ENCODE measurements around the gene NXPE4.

NXPE4 gene

DNA sequence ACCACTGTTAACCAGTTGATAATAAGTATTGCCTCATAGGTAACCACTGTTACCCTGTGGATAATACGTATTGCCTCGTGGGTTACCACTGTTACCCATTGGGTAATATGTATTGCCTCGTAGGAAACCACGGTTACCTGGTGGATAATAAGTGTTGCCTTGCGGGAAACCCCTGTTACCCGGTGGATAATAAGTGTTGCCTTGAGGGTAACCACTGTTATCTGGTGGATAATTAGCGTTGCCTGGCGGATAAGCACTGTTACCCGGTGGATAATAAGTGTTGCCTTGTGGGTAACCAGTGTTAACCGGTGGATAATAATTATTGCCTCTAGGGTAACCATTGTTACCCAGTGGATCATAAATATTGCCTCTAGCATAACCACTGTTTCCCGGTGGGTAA, 27.3 kb upstream of the NXPE4 start:
- no peak overlapping the region for H2AK5ac ChIP-seq (ENCODE audit: low read length)
- no peaks in the 10 kb centered on the region for H3K27me3 ChIP-seq (ENCODE audit: insufficient read depth, low read length, poor library complexity)
- H4K8ac ChIP-seq (ENCODE audit: low read depth, low read length) = no peak overlapping the region
- no peaks in the 10 kb centered on the region for H3K4me1 ChIP-seq (ENCODE audit: control insufficient read depth, low read depth, low read length)
- H3K23ac ChIP-seq (ENCODE audit: low read length) = no peak overlapping the region
- H3K79me2 ChIP-seq (ENCODE audit: control insufficient read depth, insufficient read depth, low read length) = no peaks in the 10 kb centered on the region
- H2BK120ac ChIP-seq (ENCODE audit: low read depth, low read length) = no peak overlapping the region
- H3K36me3 ChIP-seq (ENCODE audit: control insufficient read depth, insufficient read depth, low read length) = no peaks in the 10 kb centered on the region
- no peak overlapping the region for H4K5ac ChIP-seq (ENCODE audit: low read length)
- no peak overlapping the region for H3K4me2 ChIP-seq (ENCODE audit: low read length)
- no peaks in the 10 kb centered on the region for H3K79me1 ChIP-seq (ENCODE audit: low read length)
- no peak overlapping the region for H3K56ac ChIP-seq (ENCODE audit: low read length)
- no CpG with 5 or more reads among the region's 11 CpGs for WGBS (ENCODE audit: extremely low coverage, insufficient coverage, low lambda C conversion rate)
- no peak overlapping the region for H3K18ac ChIP-seq (ENCODE audit: low read length)
- no peak overlapping the region for H3K9ac ChIP-seq (ENCODE audit: low read length)
- H2BK15ac ChIP-seq (replicated peaks; ENCODE audit: low read depth) = no peak overlapping the region
- H2BK5ac ChIP-seq (ENCODE audit: low read length) = no peak overlapping the region
- no peak overlapping the region for H3K4me3 ChIP-seq (ENCODE audit: low read length)
- no peak for DNase-seq
- H3K27ac ChIP-seq (ENCODE audit: low read depth, low read length) = no peak overlapping the region
- H3K4ac ChIP-seq (ENCODE audit: low read depth, low read length) = no peak overlapping the region

GRCh38 chr11:114621950-114622809, 26.6 kb upstream of the NXPE4 start:
- H3K18ac ChIP-seq (ENCODE audit: low read length) = no peak overlapping the region
- H3K79me2 ChIP-seq (ENCODE audit: control insufficient read depth, insufficient read depth, low read length) = no peaks in the 10 kb centered on the region
- H3K9ac ChIP-seq (ENCODE audit: low read length) = no peak overlapping the region
- no peak overlapping the region for H3K4me3 ChIP-seq (ENCODE audit: low read length)
- H3K4me1 ChIP-seq (ENCODE audit: control insufficient read depth, low read depth, low read length) = no peaks in the 10 kb centered on the region
- H2BK120ac ChIP-seq (ENCODE audit: low read depth, low read length) = no peak overlapping the region
- H3K56ac ChIP-seq (ENCODE audit: low read length) = no peak overlapping the region
- no peaks in the 10 kb centered on the region for H3K27me3 ChIP-seq (ENCODE audit: insufficient read depth, low read length, poor library complexity)
- H3K4ac ChIP-seq (ENCODE audit: low read depth, low read length) = no peak overlapping the region
- no peak overlapping the region for H3K4me2 ChIP-seq (ENCODE audit: low read length)
- H3K27ac ChIP-seq (ENCODE audit: low read depth, low read length) = no peak overlapping the region
- no peak overlapping the region for H2BK15ac ChIP-seq (replicated peaks; ENCODE audit: low read depth)
- H3K23ac ChIP-seq (ENCODE audit: low read length) = no peak overlapping the region
- H3K36me3 ChIP-seq (ENCODE audit: control insufficient read depth, insufficient read depth, low read length) = no peaks in the 10 kb centered on the region
- WGBS (ENCODE audit: extremely low coverage, insufficient coverage, low lambda C conversion rate) = no CpG with 5 or more reads among the region's 16 CpGs
- no peaks in the 10 kb centered on the region for H3K79me1 ChIP-seq (ENCODE audit: low read length)
- H4K5ac ChIP-seq (ENCODE audit: low read length) = no peak overlapping the region
- H2AK5ac ChIP-seq (ENCODE audit: low read length) = no peak overlapping the region
- DNase-seq = no peak
- no peak overlapping the region for H2BK5ac ChIP-seq (ENCODE audit: low read length)
- no peak overlapping the region for H4K8ac ChIP-seq (ENCODE audit: low read depth, low read length)

DNA sequence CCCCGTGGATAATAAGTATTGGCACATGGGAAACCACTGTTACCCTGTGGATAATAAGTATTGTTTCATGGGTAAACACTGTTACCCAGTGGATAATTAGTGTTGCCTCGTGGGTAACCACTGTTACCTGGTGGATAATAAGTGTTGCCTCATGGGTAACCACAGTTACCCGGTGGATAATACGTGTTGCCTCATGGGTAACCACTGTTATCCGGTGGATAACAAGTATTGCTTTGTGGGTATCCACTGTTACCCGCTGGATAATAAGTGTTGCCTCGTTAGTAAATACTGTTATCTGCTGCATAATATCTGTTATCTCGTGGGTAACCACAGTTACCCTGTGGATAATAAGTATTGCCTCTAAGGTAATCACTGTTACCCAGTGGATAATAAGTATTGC, 25.5 kb upstream of the NXPE4 start:
- H3K79me2 ChIP-seq (ENCODE audit: control insufficient read depth, insufficient read depth, low read length) = no peaks in the 10 kb centered on the region
- DNase-seq = no peak
- H3K18ac ChIP-seq (ENCODE audit: low read length) = no peak overlapping the region
- H3K9ac ChIP-seq (ENCODE audit: low read length) = no peak overlapping the region
- no peak overlapping the region for H3K56ac ChIP-seq (ENCODE audit: low read length)
- no peak overlapping the region for H3K4ac ChIP-seq (ENCODE audit: low read depth, low read length)
- H2AK5ac ChIP-seq (ENCODE audit: low read length) = no peak overlapping the region
- H3K4me2 ChIP-seq (ENCODE audit: low read length) = no peak overlapping the region
- no peak overlapping the region for H4K5ac ChIP-seq (ENCODE audit: low read length)
- H3K36me3 ChIP-seq (ENCODE audit: control insufficient read depth, insufficient read depth, low read length) = no peaks in the 10 kb centered on the region
- H3K23ac ChIP-seq (ENCODE audit: low read length) = no peak overlapping the region
- H4K8ac ChIP-seq (ENCODE audit: low read depth, low read length) = no peak overlapping the region
- H2BK15ac ChIP-seq (replicated peaks; ENCODE audit: low read depth) = no peak overlapping the region
- H3K4me3 ChIP-seq (ENCODE audit: low read length) = no peak overlapping the region
- no peak overlapping the region for H3K27ac ChIP-seq (ENCODE audit: low read depth, low read length)
- H3K27me3 ChIP-seq (ENCODE audit: insufficient read depth, low read length, poor library complexity) = no peaks in the 10 kb centered on the region
- H2BK120ac ChIP-seq (ENCODE audit: low read depth, low read length) = no peak overlapping the region
- no CpG with 5 or more reads among the region's 8 CpGs for WGBS (ENCODE audit: extremely low coverage, insufficient coverage, low lambda C conversion rate)
- H2BK5ac ChIP-seq (ENCODE audit: low read length) = no peak overlapping the region
- H3K79me1 ChIP-seq (ENCODE audit: low read length) = no peaks in the 10 kb centered on the region
- no peaks in the 10 kb centered on the region for H3K4me1 ChIP-seq (ENCODE audit: control insufficient read depth, low read depth, low read length)

DNA sequence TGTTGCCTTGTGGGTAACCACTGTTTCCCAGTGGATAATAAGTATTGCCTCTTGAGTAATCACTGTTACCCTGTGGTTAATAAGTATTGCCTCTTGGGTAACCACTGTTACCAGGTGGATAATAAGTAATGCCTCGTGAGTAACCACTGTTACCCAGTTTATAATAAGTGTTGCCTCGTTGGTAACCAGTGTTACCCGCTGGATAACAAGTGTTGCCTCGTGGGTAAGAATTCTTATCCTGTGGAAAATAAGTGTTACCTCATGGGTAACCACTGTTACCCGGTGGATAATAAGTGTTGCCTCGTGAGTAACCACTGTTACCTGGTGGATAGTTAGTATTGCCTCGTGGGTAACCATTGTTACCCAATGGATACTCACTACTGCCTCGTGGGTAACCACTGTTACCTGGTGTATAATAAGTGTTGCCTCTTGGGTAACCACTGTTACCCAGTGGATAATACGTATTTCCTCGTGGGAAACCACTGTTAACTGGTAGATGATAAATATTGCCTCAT, 24.1 kb upstream of the NXPE4 start:
- Histone ChIP-seq H4K8ac (ENCODE audit: low read depth, low read length) (no peak overlapping the region), H3K18ac (ENCODE audit: low read length) (no peak overlapping the region), H3K9ac (ENCODE audit: low read length) (no peak overlapping the region), H2BK15ac (replicated peaks; ENCODE audit: low read depth) (no peak overlapping the region), H3K79me2 (ENCODE audit: control insufficient read depth, insufficient read depth, low read length) (no peaks in the 10 kb centered on the region), H3K4me2 (ENCODE audit: low read length) (no peak overlapping the region), H3K27me3 (ENCODE audit: insufficient read depth, low read length, poor library complexity) (no peaks in the 10 kb centered on the region), H3K23ac (ENCODE audit: low read length) (no peak overlapping the region), H3K4me3 (ENCODE audit: low read length) (no peak overlapping the region), H3K4ac (ENCODE audit: low read depth, low read length) (no peak overlapping the region), H3K36me3 (ENCODE audit: control insufficient read depth, insufficient read depth, low read length) (no peaks in the 10 kb centered on the region), H3K27ac (ENCODE audit: low read depth, low read length) (no peak overlapping the region), H2BK120ac (ENCODE audit: low read depth, low read length) (no peak overlapping the region), H4K5ac (ENCODE audit: low read length) (no peak overlapping the region), H3K4me1 (ENCODE audit: control insufficient read depth, low read depth, low read length) (no peaks in the 10 kb centered on the region), H3K79me1 (ENCODE audit: low read length) (no peaks in the 10 kb centered on the region), H2BK5ac (ENCODE audit: low read length) (no peak overlapping the region), H3K56ac (ENCODE audit: low read length) (no peak overlapping the region), H2AK5ac (ENCODE audit: low read length) (no peak overlapping the region)
- no peak for DNase-seq
- no CpG with 5 or more reads among the region's 10 CpGs for WGBS (ENCODE audit: extremely low coverage, insufficient coverage, low lambda C conversion rate)

GRCh38 chr11:114618139-114618538, 22.6 kb upstream of the NXPE4 start:
- Histone ChIP-seq H4K5ac (ENCODE audit: low read length) (no peak overlapping the region), H4K8ac (ENCODE audit: low read depth, low read length) (no peak overlapping the region), H3K4ac (ENCODE audit: low read depth, low read length) (no peak overlapping the region), H2BK15ac (replicated peaks; ENCODE audit: low read depth) (no peak overlapping the region), H3K23ac (ENCODE audit: low read length) (no peak overlapping the region), H3K4me2 (ENCODE audit: low read length) (no peak overlapping the region), H3K36me3 (ENCODE audit: control insufficient read depth, insufficient read depth, low read length) (no peaks in the 10 kb centered on the region), H2BK120ac (ENCODE audit: low read depth, low read length) (no peak overlapping the region), H3K27me3 (ENCODE audit: insufficient read depth, low read length, poor library complexity) (no peaks in the 10 kb centered on the region), H3K27ac (ENCODE audit: low read depth, low read length) (no peak overlapping the region), H3K18ac (ENCODE audit: low read length) (no peak overlapping the region), H3K79me2 (ENCODE audit: control insufficient read depth, insufficient read depth, low read length) (no peaks in the 10 kb centered on the region), H3K9ac (ENCODE audit: low read length) (no peak overlapping the region), H2BK5ac (ENCODE audit: low read length) (no peak overlapping the region), H3K79me1 (ENCODE audit: low read length) (no peaks in the 10 kb centered on the region), H2AK5ac (ENCODE audit: low read length) (no peak overlapping the region), H3K4me1 (ENCODE audit: control insufficient read depth, low read depth, low read length) (no peaks in the 10 kb centered on the region), H3K4me3 (ENCODE audit: low read length) (no peak overlapping the region), H3K56ac (ENCODE audit: low read length) (no peak overlapping the region)
- WGBS (ENCODE audit: extremely low coverage, insufficient coverage, low lambda C conversion rate) = no CpG with 5 or more reads among the region's 5 CpGs
- DNase-seq = no peak

Measured in mesendoderm (in vitro differentiated cells).